GM21786 (cell line): ENCODE measurements around the gene CALY.

Experiments
- ATAC-seq: cut with Tn5 transposase; IDR thresholded peaks from one replicate; pipeline ENCODE4 v1.9.1; 2021; ENCODE audit not compliant: unreplicated experiment

Gene CALY

GRCh38 chr10:133292919-133293809 lies 43.5 kb downstream of the CALY start:
- no peak for ATAC-seq

GRCh38 chr10:133289761-133290160 lies 46.9 kb downstream of the CALY start:
- ATAC-seq, result no peak

- no peak for ATAC-seq
Measured at GRCh38 chr10:133287832-133288500, 48.7 kb downstream of the CALY start.

GRCh38 chr10:133286366-133286765 lies 50.3 kb downstream of the CALY start:
- ATAC-seq, result no peak

- ATAC-seq, result no peak
Measured at GRCh38 chr10:133285217-133285616, 51.5 kb downstream of the CALY start.

GRCh38 chr10:133283931-133284330 lies 52.8 kb downstream of the CALY start:
- ATAC-seq, result no peak

- ATAC-seq, result no peak
Measured at GRCh38 chr10:133282846-133283390, 53.8 kb downstream of the CALY start.

- ATAC-seq, result no peak
Measured at GRCh38 chr10:133281628-133282372, 54.9 kb downstream of the CALY start.

GRCh38 chr10:133281084-133281483 lies 55.6 kb downstream of the CALY start:
- no peak for ATAC-seq

GRCh38 chr10:133280391-133281059 lies 56.2 kb downstream of the CALY start:
- ATAC-seq, result no peak

- ATAC-seq, result no peak
Measured at GRCh38 chr10:133279326-133280226, 57.1 kb downstream of the CALY start.

GRCh38 chr10:133278577-133279265 lies 58.0 kb downstream of the CALY start:
- ATAC-seq, result peak; percentile 29

GRCh38 chr10:133277993-133278576 lies 58.6 kb downstream of the CALY start:
- ATAC-seq, result no peak

- no peak for ATAC-seq
Measured at GRCh38 chr10:133277277-133277992, 59.3 kb downstream of the CALY start.

GRCh38 chr10:133276435-133277201 lies 60.1 kb downstream of the CALY start, which contains the start of gene ADAM8:
TSS of gene ADAM8 (minus strand) at chr10:133276868. CDS start at chr10:133276817, 51 bp downstream.
- ATAC-seq, result peak; percentile 42

- ATAC-seq, result peak; percentile 1
Measured at GRCh38 chr10:133276100-133276434, 60.6 kb downstream of the CALY start.

GRCh38 chr10:133275684-133276092 lies 61.0 kb downstream of the CALY start:
- peak; percentile 34 for ATAC-seq
